ENCODE data around the gene PDE8A.
A peak's percentile ranks its signal among the peaks of the same experiment; 100 is the strongest.
"Not testable (repeated sequence)": the region's sequence is repeated elsewhere in the genome, so short reads cannot be mapped to it uniquely, and the experiment has no call there.

The PDE8A gene

DNA sequence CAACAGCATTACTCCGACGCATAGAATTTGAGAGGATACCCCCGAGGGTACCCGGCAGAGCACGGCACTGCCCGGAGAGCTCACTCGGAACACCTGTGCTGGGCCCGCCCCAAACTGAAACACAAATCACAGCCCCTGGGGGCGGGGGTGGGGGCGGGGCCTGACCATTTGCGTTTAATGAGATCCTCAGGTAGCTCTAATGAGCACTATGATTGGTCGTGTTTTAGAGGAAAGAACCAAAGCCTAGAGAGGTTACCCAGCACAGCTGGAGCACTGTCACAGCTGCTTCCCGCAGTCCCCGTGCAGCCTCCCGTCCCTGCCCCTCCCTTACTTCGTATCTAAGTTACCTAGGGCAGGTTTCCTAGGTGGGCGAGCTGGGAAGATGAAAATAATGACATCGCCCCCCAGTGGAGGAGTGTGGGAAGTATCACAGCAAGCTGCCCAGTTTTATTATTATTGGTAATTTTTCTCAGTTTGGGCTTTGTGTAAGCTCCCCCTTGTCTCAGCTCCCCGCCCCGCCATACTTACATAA is 187.1 kb downstream of the PDE8A start:
- no peak overlapping the region for H3K27ac ChIP-seq
- POLR2A ChIA-PET (ENCODE audit: low non-redundant PET), result no interaction called here
- DNase-seq (ENCODE audit: low spot score), result peak; percentile 86
- TF ChIP-seq, protein P1, sequence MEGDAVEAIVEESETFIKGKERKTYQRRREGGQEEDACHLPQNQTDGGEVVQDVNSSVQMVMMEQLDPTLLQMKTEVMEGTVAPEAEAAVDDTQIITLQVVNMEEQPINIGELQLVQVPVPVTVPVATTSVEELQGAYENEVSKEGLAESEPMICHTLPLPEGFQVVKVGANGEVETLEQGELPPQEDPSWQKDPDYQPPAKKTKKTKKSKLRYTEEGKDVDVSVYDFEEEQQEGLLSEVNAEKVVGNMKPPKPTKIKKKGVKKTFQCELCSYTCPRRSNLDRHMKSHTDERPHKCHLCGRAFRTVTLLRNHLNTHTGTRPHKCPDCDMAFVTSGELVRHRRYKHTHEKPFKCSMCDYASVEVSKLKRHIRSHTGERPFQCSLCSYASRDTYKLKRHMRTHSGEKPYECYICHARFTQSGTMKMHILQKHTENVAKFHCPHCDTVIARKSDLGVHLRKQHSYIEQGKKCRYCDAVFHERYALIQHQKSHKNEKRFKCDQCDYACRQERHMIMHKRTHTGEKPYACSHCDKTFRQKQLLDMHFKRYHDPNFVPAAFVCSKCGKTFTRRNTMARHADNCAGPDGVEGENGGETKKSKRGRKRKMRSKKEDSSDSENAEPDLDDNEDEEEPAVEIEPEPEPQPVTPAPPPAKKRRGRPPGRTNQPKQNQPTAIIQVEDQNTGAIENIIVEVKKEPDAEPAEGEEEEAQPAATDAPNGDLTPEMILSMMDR (conservative IDR thresholded peaks at IDR 0.05; ENCODE audit: low read depth), result peak; percentile 53
- CTCF ChIA-PET, result interaction anchor here (0.5 to 1.2 kb wide), 10 partner anchors 26 to 1497 kb away, joined by 3 to 5 read pairs (median 4); no protein-coding TSS in a partner anchor

DNA sequence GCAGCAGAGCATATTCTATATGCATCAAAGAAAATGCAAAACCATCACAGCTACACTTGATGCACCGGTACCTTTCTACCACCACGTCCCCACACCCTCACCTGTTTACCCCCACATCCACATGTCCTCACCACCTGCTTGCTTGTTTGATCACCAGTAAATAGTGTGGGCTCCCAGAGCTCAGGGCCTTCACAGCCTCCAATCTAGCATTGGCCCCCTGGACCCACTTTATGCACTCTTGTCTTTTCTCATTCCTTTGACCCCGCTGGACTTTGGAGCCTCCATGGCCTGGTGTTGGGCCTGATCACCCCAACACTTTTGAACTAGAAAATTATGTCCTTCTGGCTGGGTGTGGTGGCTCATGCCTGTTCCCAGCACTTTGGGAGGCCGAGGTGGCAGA is 190.1 kb downstream of the PDE8A start:
- no peak for DNase-seq (ENCODE audit: low spot score)
- no peak overlapping the region for H3K27ac ChIP-seq
- POLR2A ChIA-PET (ENCODE audit: low non-redundant PET), result no interaction called here
- TF ChIP-seq, protein P1 (conservative IDR thresholded peaks at IDR 0.05; ENCODE audit: low read depth), result no peak
- CTCF ChIA-PET, result interaction anchor here (0.7 kb wide), 1 partner anchor 144 kb away, joined by 4 read pairs; no protein-coding TSS in a partner anchor

DNA sequence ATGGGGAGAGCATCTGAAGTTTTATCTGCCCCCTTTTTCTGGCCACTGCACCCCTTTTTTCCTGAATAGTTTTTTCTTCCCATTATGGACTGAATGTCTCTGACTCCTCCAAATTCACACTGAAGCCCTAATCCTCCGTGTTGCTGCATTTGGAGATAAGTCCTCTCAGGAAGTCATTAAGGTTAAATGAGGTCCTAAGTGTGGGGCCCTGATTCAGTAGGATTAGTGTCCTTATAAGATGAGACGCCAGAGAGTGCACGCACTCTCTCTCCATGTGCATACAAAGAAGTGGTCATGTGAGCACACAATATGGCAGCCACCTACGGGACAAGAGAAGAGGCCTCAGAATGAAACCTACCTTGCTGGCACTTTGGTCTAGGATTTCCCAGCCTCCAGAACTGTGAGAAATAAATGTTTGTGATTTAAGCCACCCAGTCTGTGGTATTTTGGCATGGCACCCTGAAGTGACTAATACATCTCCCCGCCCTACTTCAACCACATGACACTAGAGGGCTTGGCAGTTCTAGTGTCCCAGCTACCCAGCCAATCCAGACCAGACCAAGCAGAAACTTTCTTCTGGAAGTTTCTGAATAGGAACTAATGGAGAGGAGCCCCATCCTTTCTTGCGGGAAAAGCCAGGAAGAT is 191.3 kb downstream of the PDE8A start:
- CTCF ChIA-PET, result no interaction called here
- no peak for DNase-seq (ENCODE audit: low spot score)
- POLR2A ChIA-PET (ENCODE audit: low non-redundant PET), result no interaction called here
- TF ChIP-seq, protein P1 (conservative IDR thresholded peaks at IDR 0.05; ENCODE audit: low read depth), result no peak
- 0 out of 2 replicates have a peak overlapping the region, but pooled peaks have one; percentile 44 for H3K27ac ChIP-seq

DNA sequence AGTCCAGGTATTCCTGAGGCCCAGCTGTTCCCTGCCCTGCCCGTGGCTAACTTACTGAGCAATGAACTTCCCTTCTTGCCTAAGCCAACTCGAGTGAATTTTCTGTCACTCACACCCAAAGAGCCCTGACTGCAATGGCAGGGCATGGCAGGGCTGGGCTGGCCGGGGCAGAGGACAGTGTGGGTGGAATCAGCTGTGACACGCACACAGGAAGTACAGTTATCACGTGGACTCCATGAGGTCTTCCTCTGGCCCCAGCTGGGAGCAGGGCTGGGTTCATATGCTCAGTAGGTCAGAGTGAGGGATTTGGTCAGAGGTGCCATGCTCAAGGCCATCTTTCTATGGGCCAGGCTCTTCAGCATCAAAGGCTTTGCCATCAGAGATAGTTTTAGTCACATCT is 192.0 kb downstream of the PDE8A start:
- DNase-seq (ENCODE audit: low spot score); POLR2A ChIA-PET (ENCODE audit: low non-redundant PET); CTCF ChIA-PET: not testable (repeated sequence)

DNA sequence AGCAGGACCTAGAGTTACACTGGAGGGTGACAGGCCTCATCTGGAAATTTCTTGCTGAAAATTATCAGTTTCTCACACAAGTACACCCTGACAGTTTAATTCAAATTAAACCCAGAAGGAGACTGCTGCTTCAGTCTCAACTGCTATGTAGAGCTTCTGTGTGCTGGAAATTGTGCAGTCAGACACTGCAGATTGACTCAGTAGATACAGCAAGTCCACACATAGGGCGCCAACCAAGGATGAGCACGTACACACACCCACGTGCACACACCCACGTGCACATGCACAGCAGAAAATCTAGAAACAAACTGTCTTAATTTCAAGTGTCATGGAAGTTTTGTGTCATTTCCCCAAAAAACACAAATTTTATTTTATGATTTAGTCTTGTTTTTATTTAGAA is 192.9 kb downstream of the PDE8A start:
- CTCF ChIA-PET, result interaction anchor here (0.6 kb wide), 1 partner anchor 515 kb away, joined by 3 read pairs; no protein-coding TSS in a partner anchor
- TF ChIP-seq, protein P1 (conservative IDR thresholded peaks at IDR 0.05; ENCODE audit: low read depth), result no peak
- DNase-seq (ENCODE audit: low spot score), result no peak
- no peak overlapping the region for H3K27ac ChIP-seq
- POLR2A ChIA-PET (ENCODE audit: low non-redundant PET), result no interaction called here

More for the DNA sequence above, 192.0 kb downstream of the PDE8A start:
- peak overlapping the region; percentile 44 for H3K27ac ChIP-seq

DNA sequence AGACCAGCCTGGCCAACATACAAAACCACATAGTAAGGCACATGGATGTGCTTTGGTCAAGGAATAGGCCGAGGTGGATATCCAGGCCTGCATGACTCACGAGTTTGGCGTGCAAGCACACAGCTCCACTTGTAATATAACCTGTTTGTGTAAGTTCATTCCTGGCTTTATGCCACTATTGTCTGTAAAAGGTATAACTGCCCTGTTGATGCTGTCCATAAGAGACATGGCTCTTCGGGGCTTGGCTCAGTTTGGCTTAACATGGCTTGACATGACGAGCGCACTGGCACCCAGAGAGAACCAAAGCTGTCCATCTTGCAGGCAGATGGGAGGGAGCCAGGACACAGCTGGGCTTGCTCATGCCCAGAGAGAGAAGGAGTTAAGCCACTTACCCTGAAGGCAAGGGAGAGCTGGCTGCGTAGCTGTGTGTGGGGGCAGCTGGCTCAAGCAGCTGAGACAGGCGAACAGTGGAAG is 195.4 kb downstream of the PDE8A start:
- CTCF ChIA-PET; POLR2A ChIA-PET (ENCODE audit: low non-redundant PET): not testable (repeated sequence)
- DNase-seq (ENCODE audit: low spot score), result peak; percentile 38
- H3K27ac ChIP-seq, result peak overlapping the region; percentile 80

DNA sequence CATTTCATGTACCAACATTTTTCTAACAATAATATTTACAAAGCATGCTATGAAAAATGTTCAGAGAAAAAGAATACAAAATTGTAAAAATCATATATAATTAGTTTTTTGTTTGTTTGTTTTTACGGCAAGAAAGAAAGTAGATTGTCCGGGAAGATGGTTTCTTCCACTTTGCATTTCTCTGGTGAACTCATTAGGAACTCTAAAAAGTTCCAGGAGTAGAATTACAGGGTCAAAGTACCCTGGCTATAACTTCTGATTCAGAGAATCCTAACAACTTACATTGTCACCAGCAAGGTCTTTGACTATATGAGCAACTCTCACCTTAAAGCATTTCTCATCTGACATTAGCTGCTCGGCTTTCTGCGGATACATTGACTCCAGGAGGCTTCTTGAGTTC is 196.7 kb downstream of the PDE8A start:
- POLR2A ChIA-PET (ENCODE audit: low non-redundant PET), result no interaction called here
- TF ChIP-seq, protein P1 (conservative IDR thresholded peaks at IDR 0.05; ENCODE audit: low read depth), result no peak
- CTCF ChIA-PET, result no interaction called here

More for the DNA sequence above, 196.7 kb downstream of the PDE8A start:
- no peak overlapping the region for H3K27ac ChIP-seq
- DNase-seq (ENCODE audit: low spot score), result no peak
